GM18499 (cell line): ENCODE data around the gene SSH2.
"Not testable (repeated sequence)": the region's sequence is repeated elsewhere in the genome, so short reads cannot be mapped to it uniquely, and the experiment has no call there.

Experiments
- ATAC-seq: cut with Tn5 transposase; IDR thresholded peaks from one replicate; pipeline ENCODE4 v1.9.1; 2021; ENCODE audit warnings: moderate number of reproducible peaks; ENCODE audit not compliant: insufficient read depth, unreplicated experiment

The SSH2 gene

DNA sequence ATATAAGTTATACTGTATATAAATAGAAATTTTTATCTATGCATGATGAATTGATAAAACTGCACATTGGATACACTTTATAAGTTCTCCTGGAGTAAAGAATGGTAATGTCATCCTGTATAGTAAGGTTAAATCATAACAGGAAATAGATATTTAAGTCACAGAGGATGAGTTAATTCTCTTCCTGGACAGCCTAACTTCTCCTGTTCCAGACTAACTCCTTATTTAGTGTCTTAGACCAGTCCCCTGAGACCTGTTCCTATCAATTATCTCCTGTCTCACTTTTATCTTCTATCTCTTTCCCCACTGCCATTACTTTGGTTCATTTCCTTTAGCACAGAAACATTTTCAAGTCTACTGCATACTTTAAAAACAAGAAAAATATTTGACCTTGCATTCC lies 46.5 kb downstream of the SSH2 start:
- no peak for ATAC-seq

DNA sequence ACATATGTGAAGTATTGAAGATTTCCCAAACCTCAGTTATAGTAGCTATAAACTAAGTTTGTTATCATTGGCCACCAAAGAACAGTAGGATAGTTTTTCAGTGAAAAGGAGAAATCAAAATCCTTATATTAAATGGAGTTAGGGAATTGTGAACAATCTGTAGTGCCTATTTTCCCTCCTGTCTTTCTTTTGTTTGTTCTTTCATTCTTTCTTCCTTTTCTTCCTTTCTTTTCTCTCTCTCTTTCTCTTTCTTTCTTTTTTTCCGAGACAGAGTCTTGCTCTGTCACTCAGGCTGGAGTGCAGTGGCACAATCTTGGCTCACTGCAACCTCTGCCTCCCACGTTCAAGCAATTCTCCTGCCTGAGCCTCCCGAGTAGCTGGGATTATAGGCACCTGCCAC lies 48.8 kb downstream of the SSH2 start:
- ATAC-seq = no peak

DNA sequence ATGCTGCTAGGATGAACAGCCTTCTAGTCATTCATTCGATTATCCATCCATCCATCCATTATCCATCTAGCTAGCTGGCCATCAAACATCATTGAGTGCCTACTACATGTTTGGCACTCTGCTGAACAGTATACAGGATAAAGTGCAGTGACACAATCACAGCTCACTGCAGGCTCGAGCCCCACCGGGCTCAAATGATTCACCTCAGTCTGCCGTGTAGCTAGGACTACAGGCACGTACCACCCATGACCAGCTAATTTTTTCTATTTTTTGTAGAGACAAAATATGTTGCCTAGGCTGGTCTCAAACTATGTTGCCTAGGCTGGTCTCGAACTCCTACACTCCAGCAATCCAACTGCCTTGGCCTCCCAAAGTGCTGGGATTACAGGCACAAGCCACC lies 50.0 kb downstream of the SSH2 start:
- no peak for ATAC-seq

DNA sequence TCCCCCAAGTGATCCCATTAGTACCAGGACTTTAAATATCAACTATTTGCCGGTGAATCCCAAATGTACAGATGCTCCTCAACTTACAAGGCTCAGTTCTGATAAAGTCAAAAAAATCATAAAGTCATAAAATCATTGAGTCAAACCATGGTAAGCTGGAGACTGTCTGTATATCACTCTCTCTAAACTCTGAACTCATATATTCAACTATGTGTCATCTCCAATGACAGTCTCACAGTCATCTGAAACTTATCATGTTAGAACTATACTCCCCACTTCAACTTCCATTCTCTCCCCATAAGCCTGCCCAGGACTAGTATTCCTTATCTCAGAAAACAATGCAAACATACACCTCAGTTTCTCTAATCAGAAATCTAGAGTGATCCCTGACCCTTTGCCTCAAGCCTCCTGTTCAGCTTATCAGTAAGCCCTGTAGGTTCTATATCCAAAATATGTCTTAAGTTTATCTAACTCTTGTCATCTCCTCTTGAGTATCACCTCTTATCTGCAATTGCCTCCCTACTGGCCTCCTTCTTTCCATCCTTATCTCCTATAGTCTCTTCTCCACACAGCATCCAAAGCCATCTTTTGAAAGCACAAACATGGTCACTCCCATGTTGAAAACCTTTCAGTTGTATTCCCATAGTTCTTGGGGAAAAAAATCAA lies 55.0 kb downstream of the SSH2 start:
- no peak for ATAC-seq

DNA sequence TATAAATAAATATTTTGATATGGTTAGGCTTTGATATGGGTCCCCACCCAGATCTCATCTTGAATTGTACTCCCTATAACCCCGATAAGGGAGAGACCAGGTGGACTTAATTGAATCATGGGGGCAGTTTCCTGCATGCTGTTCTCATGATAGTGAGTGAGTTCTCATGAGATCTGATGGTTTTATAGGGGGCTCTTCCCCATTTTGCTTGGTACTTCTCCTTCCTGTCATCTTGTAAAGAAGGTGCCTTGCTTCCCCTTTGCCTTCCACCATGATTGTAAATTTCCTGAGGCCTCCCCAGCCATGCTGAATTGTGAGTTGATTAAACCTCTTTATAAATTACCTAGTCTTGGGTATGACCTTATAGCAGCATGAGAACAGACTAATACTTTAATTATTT lies 55.7 kb downstream of the SSH2 start:
- ATAC-seq = not testable (repeated sequence)

DNA sequence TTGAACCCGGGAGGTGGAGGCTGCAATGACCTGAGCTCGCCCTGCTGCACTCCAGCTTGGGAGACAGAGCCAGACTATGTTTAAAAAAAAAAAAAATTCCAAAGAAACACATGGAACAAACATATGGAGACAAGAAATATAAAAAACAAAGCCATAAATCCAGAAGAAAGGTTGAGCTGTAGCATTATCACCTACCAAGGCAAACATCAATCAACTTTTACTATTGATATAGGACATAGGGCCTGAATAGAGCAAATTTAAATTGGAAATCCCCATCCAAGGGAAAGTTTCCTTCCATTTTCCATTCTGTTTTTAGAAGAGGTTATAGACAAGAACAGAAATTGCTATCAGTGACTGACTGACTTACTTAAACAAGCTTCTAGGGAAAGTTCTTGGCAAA lies 56.6 kb downstream of the SSH2 start:
- ATAC-seq = no peak

DNA sequence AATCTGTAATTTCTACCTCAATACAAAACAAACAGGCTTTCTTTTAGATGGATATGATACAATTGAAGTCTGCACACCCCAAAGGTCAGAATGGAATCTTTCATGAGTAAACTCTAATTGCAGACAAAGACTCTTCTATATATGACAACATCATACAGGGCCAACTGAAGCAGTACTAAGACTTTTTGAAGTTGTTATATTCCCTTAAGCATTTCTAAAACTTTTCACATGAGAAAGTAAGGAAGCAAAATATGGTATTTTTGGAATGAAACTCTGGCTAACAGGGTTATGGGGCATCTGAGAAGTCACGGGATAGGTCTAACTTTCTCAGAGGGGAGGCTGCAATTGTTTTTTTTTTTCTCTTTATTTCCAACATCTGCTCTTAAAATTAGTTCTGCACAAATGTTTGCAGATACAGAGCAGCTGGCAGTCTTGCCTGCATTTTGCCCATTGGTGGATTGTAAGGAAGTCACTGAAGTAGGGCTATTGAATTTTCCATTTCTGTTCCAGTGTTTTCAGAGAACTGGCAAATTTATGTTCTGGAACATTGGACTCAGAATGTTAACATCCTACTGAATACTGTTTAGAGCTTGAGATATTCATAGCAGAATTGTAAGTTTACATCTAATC lies 59.1 kb downstream of the SSH2 start:
- no peak for ATAC-seq

DNA sequence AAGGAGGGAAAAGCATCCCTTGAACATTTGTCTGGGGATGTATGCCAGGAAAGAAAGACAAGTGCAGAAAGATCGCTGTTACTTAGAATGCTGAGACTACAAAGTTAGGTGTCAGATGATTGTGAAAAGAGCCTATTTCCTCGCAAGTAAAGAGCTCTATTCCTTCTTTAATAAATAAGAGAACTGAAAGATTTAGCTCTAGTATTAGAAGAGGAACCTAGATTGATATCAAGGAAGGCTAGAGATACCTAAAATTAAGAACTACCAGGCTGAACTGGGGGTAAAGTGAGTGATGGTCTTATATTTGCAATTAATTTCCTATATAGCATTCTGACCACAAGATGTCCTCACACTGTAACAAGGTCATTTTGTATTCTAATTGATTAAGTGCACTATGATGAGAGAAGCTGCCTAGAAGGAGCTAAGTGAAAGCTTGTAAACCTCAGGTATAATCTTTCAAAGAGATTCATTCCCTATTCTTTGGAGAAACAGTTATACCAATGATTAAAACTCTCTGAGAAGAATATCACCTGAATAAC lies 62.3 kb downstream of the SSH2 start:
- no peak for ATAC-seq

DNA sequence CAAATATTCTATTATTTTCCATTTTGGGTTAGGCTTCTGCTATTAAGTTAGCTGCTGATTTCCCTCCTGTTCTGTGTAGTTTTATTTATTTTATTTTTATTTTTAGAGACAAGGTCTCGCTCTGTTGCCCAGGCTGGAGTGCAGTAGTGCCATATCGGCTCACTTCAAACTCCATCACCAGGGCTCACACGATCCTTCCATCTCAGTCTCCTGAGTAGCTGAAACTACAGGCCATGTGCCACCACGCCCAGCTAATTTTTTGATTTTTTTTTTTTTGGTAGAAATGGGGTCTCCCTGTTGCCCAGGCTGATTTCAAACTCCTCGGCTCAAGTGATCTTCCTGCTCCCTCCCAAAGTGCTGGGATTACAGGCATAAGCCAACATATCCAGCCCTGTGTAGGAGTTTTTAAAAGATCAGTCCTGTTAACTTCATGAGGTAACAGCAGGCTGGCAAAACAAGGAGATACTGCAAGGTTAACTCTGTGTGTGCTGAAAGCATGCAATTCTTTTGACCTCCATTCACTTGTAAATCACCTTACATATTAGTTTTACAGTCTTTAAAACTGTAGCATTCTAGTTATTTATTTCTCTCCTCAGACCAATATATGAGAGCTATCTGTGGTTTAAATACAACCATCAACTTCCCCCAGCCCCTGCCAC lies 63.2 kb downstream of the SSH2 start:
- ATAC-seq = no peak

DNA sequence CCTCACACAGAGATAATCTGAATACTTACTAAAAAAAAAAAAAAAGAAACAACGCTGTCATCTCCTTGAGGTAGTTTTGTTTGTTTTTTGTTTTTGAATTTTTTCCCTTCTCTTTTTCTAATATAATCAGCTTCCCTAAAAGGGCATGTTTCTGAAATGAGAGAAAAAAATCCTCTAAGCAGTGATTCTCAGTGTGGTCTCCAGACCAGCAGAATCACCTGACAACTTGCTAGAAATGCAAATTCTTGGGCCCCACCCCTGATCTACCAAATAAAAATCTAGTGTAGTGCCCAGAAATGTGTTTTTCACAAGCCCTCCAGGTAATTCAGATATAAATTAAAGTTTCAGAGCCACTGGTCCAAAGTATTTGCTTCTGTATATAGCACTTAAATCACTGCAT lies 65.4 kb downstream of the SSH2 start:
- no peak for ATAC-seq

DNA sequence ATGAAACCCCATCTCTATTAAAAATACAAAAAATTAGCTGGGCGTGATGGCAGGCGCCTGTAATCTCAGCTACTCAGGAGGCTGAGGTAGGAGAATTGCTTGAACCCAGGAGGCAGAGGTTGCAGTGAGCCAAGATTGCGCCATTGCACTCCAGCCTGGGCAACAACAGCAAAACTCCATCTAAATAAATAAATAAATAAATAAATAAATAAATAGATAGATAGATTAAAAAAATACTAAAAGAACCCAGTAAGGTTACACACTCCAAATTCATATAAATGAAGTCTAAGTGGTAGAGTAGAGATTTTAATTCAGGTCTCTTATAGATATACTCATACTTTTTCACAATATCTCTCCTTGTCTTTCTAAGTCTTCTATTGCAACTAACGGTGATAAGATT lies 65.9 kb downstream of the SSH2 start:
- not testable (repeated sequence) for ATAC-seq

DNA sequence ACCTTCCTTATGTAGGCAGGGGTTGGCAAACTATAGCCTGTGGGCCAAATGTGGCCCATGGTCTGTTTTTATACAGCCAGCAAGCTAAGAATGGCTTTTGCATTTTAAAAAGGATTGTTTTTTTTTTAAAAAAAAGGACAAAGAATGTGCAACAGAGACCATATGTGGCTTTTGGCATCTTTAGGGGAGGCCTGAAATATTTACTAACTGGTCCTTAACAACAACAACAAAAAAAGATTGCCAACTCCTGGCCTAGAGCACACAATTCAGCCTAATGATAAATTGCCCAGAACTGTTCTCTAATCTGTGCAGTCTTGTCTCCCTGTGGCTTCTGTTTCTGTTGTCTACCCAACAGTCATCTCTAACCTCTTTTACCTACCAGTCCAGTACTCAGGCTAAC lies 67.1 kb downstream of the SSH2 start:
- ATAC-seq = no peak

DNA sequence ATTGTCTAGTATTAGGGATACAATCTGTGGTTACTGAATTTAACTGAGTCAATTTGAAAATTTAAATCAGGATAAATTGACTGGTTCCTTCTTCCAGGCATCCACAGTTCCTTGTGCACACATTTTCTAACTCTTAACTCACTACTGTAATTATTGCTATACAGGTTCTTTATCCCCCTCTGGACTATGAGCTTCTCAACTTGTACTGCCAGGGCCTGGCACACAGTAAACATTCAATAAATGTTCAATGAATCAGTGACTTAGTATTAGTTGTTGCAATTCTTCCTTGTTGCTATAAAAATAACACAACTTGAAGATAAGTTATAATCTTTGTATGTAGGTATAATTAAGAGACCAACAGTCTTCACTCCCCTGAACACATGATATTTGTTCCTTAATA lies 67.9 kb downstream of the SSH2 start:
- no peak for ATAC-seq

DNA sequence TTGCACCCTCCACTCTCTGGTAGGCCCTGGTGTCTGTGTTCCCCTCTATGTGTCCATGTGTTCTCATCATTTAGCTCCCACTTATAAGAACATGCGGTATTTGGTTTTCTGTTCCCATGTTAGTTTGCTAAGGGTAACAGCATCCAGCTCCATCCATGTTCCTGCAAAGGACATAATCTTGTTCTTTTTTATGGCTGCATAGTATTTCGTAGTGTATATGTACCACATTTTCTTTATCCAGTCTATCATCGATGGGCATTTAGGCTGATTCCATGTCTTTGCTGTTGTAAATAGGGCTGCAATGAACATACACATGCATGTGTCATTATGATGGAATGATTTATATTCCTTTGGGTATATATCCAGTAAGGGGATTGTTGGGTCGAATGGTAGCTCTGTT lies 70.6 kb downstream of the SSH2 start:
- ATAC-seq = not testable (repeated sequence)

DNA sequence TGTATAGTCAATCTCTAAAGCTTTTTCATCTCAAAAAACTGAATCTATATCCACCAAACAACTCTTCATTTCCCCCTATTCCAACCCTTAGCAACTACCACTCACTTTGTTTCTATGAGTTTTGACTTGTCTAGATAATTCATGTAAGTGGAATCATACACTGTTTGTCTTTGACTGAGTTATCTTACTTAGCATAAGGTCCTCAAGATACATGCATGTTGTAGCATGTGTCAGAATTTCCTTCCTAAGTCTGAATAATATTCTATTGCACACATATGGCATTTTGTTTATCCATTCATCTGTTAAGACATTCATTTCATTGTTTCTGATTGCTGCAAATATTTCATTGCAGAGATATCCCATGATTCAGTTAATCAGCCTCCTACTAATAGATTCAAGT lies 72.2 kb downstream of the SSH2 start:
- no peak for ATAC-seq

DNA sequence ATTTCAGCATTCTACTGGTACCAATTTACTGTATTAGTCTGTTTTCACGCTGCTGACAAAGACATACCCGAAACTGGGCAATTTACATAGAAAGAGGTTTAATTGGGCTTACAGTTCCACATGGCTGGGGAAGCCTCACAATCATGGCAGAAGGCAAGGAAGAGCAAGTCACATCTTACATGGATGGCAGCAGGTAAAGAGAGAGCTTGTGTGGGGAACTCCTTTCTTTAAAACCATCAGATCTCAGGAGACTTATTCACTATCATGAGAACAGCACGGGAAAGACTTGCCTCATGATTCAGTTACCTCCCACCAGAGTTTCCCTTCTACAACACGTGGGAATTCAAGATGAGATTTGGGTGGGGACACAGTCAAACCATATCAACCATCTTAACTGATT lies 72.9 kb downstream of the SSH2 start:
- ATAC-seq = not testable (repeated sequence)

DNA sequence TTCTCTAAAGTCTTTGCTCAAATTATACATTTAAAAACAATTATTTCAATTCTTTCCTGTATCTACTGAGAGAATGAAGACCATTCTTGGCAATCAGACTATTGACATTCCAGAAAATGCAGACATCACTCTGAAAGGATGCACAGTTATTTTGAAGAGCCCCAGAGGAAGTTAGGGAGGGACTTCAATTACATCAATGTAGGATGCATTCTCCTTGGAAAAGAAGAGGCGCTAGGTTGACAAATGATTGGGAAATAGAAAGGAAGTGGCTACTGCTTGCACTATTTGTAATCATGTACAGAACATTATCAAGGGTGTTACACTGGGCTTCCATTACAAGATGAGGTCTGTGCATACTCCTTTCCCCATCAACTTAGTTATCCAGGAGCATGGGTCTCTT lies 74.3 kb downstream of the SSH2 start:
- ATAC-seq = no peak

DNA sequence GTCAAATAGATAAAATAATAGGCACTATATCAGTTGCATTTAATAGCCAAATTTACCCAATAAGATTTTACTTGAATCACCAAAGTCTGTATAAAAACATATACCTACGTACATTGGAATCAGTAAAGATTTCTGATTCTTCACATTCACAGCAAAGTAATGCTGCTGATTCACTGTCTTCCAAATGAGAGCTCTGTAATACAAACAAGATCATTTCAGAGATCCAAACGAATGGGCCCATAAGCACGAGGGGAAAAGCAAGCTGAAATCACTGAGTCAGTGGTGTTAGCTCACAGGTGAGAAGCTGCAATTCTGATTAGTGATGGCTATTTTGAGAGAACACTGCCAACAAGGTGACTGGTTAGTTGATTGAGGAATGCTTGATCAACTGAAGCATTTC lies 81.3 kb downstream of the SSH2 start:
- no peak for ATAC-seq

DNA sequence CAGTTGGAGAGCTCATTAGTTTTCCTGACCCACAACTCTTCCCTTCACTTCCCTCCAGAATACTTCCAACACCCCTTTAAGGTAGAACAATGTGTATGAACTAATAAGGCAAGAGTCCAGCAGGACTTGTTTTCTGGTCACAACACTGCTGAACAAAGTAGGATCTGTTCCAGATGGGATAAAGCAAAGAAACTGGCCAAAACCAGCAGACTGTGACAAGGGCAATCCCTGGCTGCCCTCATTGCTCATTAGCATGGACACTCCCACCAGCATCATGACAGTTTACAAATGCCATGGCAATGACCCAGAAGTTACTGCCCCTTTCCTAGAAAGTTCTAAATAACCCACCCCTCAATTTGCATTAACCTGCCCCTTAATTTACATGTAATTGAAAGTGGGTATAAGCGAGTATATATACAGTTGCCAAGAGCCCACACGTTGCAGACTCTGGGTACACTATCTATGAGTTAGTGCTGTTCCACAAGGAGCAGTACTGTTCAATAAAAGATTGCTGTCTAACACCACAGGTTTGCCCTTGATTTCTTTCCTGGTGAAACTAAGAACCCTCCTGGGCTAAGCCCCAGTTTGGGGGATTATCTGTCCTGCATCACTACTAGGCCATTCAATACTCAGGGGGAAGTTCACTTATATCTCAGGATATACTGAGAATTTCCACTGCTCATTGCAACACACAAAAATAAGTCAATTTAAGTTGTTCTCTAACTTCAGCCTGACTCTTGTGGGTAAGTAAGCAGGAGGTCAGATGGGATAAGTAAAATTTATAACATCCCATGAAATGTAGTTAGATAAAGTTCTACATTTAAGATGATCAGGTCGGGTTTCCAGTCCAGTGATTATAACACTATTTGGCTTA lies 82.3 kb downstream of the SSH2 start:
- ATAC-seq = no peak

DNA sequence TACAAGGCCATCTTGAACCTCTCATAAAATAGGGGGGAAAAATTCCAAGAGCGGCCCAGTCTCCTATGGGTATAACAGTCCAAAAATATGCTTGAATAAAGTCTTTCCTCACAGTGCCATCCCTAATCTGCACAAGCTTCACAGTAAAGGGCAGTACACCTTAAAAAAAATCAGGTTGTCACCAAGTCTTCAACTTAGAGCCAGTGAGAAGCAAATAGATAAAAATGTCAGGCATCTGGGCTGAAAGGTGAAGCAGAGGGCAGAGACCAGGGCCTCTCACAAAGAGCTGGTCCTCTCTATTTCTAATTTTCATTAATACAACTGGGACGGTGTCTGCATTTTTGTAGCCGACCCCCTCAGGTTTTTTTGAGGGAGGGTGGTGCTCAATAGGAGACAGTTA lies 82.9 kb downstream of the SSH2 start:
- ATAC-seq = no peak

DNA sequence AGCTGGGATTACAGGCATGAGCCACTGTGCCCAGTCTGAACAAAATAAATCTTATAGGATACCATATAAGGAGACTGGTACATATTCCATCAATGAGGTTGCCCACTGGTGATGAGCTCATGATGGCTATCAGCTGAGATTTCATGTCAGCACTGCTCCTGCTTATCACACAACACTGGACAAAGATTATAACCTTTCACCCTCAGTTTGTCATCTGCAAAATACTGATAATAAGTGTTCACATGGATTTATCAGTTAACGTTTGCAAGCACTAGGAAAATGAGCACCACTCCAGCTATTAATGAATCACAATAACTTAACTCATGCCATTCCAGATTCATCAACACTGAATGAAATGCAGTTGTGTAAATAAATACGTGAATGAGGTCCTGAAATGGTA lies 83.7 kb downstream of the SSH2 start:
- ATAC-seq = no peak
